Naive B cell (primary cell): ENCODE measurements around the gene ENKUR. TPM values are rescaled to one million over a fixed set of nuclear protein-coding genes. Genes with fewer than 3 reads are reported as not detected.
A peak's percentile ranks its signal among the peaks of the same experiment; 100 is the strongest.
"Not testable (repeated sequence)": the region's sequence is repeated elsewhere in the genome, so short reads cannot be mapped to it uniquely, and the experiment has no call there.

Experiments
- ATAC-seq, 2 donors: fragments of 150-1000 bp; cut with Tn5 transposase; 2 replicates each; pipeline ENCODE4 v1.10.0; 2021; ENCODE audit warnings: low read depth in 2 of 2, mild to moderate bottlenecking in 2 of 2, moderate library complexity in 2 of 2
- DNase-seq: peaks from one replicate; pipeline ENCODE4 v3.0.0; 2022
- H3K27ac Mint-ChIP-seq, 6 donors: one replicate each; pipeline ENCODE4 v1.8.0; 2020 to 2022; ENCODE audit warnings: mild to moderate bottlenecking in 6 of 6, mixed read lengths in 6 of 6, moderate library complexity in 5 of 6, inconsistent platforms in 2 of 6
- H3K27me3 Mint-ChIP-seq, 3 donors: one replicate each; pipeline ENCODE4 v1.8.0; 2021 to 2022; ENCODE audit warnings: mixed read lengths in 3 of 3, mild to moderate bottlenecking in 1 of 3
- H3K36me3 Mint-ChIP-seq, 2 donors: one replicate each; pipeline ENCODE4 v1.8.0; 2020 to 2022; ENCODE audit warnings: mixed read lengths in 2 of 2, inconsistent platforms in 1 of 2, mild to moderate bottlenecking in 1 of 2
- H3K4me1 Mint-ChIP-seq, 3 donors: one replicate each; pipeline ENCODE4 v1.8.0; 2020 to 2022; ENCODE audit warnings: mixed read lengths in 3 of 3, inconsistent platforms in 1 of 3, mild to moderate bottlenecking in 1 of 3, moderate library complexity in 1 of 3
- H3K4me3 Mint-ChIP-seq, 8 donors: one replicate each; pipeline ENCODE4 v1.8.0; 2020 to 2022; ENCODE audit warnings: mild to moderate bottlenecking in 8 of 8, mixed read lengths in 8 of 8, moderate library complexity in 8 of 8, inconsistent platforms in 2 of 8
- H3K9me3 Mint-ChIP-seq, 7 donors: one replicate each; pipeline ENCODE4 v1.8.0; 2020 to 2022; ENCODE audit warnings: mixed read lengths in 7 of 7, mild to moderate bottlenecking in 5 of 7, inconsistent platforms in 2 of 7, moderate library complexity in 1 of 7
- polyA plus RNA-seq, 6 donors: library from polyadenylated mRNA; unstranded; fragments of 300-500 nt; fragmentation: Illumina TruSeq; gene quantifications; one replicate each; pipeline ENCODE4 v1.2.3, GENCODE V29; 2021; ENCODE audit warnings: low read depth in 6 of 6

ENKUR gene
- polyA plus RNA-seq, 6 donors from 2014 or later, result 0.61 to 3.1 (median 0.70) TPM; not detected in 2

- no peak for DNase-seq
- no peaks in the 10 kb centered on the region for H3K4me1 Mint-ChIP-seq
- H3K4me3 Mint-ChIP-seq, result no peak overlapping the region
- peaks cover 3 to 25% (median 20%) of the 10 kb centered on the region in 3 donors for H3K27me3 Mint-ChIP-seq
- no peak overlapping the region for H3K27ac Mint-ChIP-seq
- no peak for ATAC-seq
- H3K36me3 Mint-ChIP-seq, result no peaks in the 10 kb centered on the region
- H3K9me3 Mint-ChIP-seq, result peaks cover 0 to 5% (median 0%) of the 10 kb centered on the region in 7 donors
Measured at GRCh38 chr10:24983130-24983529, 32.8 kb downstream of the ENKUR start.

GRCh38 chr10:24982319-24983112, 33.4 kb downstream of the ENKUR start:
- H3K4me3 Mint-ChIP-seq, result no peak overlapping the region
- DNase-seq (no peak), ATAC-seq (no peak)
- H3K27ac Mint-ChIP-seq, result peak overlapping the region in 1 of 6 donors; percentile 21
- H3K4me1 Mint-ChIP-seq, result no peaks in the 10 kb centered on the region
- no peaks in the 10 kb centered on the region for H3K36me3 Mint-ChIP-seq
- H3K27me3 Mint-ChIP-seq, result peaks cover under 1 to 25% (median 20%) of the 10 kb centered on the region in 3 donors
- H3K9me3 Mint-ChIP-seq, result peaks cover 0 to 5% (median 0%) of the 10 kb centered on the region in 7 donors

- peaks cover under 1 to 24% (median 20%) of the 10 kb centered on the region in 3 donors for H3K27me3 Mint-ChIP-seq
- H3K9me3 Mint-ChIP-seq, result peaks cover 0 to 5% (median 0%) of the 10 kb centered on the region in 7 donors
- no peak overlapping the region for H3K4me3 Mint-ChIP-seq
- ATAC-seq (no peak), DNase-seq (no peak)
- H3K4me1 Mint-ChIP-seq, result no peaks in the 10 kb centered on the region
- H3K27ac Mint-ChIP-seq, result no peak overlapping the region
- no peaks in the 10 kb centered on the region for H3K36me3 Mint-ChIP-seq
Measured at GRCh38 chr10:24981161-24981710, 34.7 kb downstream of the ENKUR start.

- Mint-ChIP-seq H3K9me3 (peaks cover 0 to 9% (median 0%) of the 10 kb centered on the region in 7 donors), H3K27me3 (peaks cover 13 to 33% (median 28%) of the 10 kb centered on the region in 3 donors), H3K4me1 (no peaks in the 10 kb centered on the region), H3K36me3 (no peaks in the 10 kb centered on the region), H3K4me3 (no peak overlapping the region), H3K27ac (no peak overlapping the region)
- no peak for ATAC-seq
- no peak for DNase-seq
Measured at GRCh38 chr10:24979685-24980084, 36.3 kb downstream of the ENKUR start.

- no peak for ATAC-seq
- DNase-seq, result no peak
- H3K27ac Mint-ChIP-seq, result peak overlapping the region in 1 of 6 donors; percentile 49
- H3K36me3 Mint-ChIP-seq, result no peaks in the 10 kb centered on the region
- H3K4me1 Mint-ChIP-seq, result peaks cover 0 to 4% (median 0%) of the 10 kb centered on the region in 3 donors
- H3K9me3 Mint-ChIP-seq, result peaks cover 0 to 5% (median 0%) of the 10 kb centered on the region in 7 donors
- no peak overlapping the region for H3K4me3 Mint-ChIP-seq
- peaks cover 13 to 22% (median 19%) of the 10 kb centered on the region in 3 donors for H3K27me3 Mint-ChIP-seq
Measured at GRCh38 chr10:24974976-24975375, 41.0 kb downstream of the ENKUR start.

GRCh38 chr10:24973163-24973562, 42.8 kb downstream of the ENKUR start:
- H3K36me3 Mint-ChIP-seq, result no peaks in the 10 kb centered on the region
- H3K27ac Mint-ChIP-seq, result peak overlapping the region in 1 of 6 donors; percentile 49
- peaks cover 0 to 8% (median 0%) of the 10 kb centered on the region in 3 donors for H3K4me1 Mint-ChIP-seq

GRCh38 chr10:24971374-24971773, 44.6 kb downstream of the ENKUR start:
- DNase-seq (no peak), ATAC-seq (no peak)
- peaks cover 0 to 4% (median 0%) of the 10 kb centered on the region in 7 donors for H3K9me3 Mint-ChIP-seq
- no peak overlapping the region for H3K4me3 Mint-ChIP-seq
- no peak overlapping the region for H3K27ac Mint-ChIP-seq
- no peaks in the 10 kb centered on the region for H3K36me3 Mint-ChIP-seq
- H3K27me3 Mint-ChIP-seq, result peaks cover 19 to 31% (median 27%) of the 10 kb centered on the region in 3 donors
- H3K4me1 Mint-ChIP-seq, result peaks cover 0 to 8% (median 0%) of the 10 kb centered on the region in 3 donors

More at GRCh38 chr10:24973163-24973562, 42.8 kb downstream of the ENKUR start:
- peaks cover 13 to 23% (median 20%) of the 10 kb centered on the region in 3 donors for H3K27me3 Mint-ChIP-seq
- H3K9me3 Mint-ChIP-seq, result peaks cover 0 to 4% (median 0%) of the 10 kb centered on the region in 7 donors
- DNase-seq (no peak), ATAC-seq (no peak)
- H3K4me3 Mint-ChIP-seq, result no peak overlapping the region

- H3K27me3 Mint-ChIP-seq, result peaks cover 10 to 18% (median 17%) of the 10 kb centered on the region in 3 donors
- no peak for ATAC-seq
- no peaks in the 10 kb centered on the region for H3K36me3 Mint-ChIP-seq
- no peak overlapping the region for H3K4me3 Mint-ChIP-seq
- no peak for DNase-seq
- no peak overlapping the region for H3K27ac Mint-ChIP-seq
- peaks cover 0 to 8% (median 0%) of the 10 kb centered on the region in 3 donors for H3K4me1 Mint-ChIP-seq
- peaks cover 0 to 1% (median 0%) of the 10 kb centered on the region in 7 donors for H3K9me3 Mint-ChIP-seq
Measured at GRCh38 chr10:24969841-24970281, 46.1 kb downstream of the ENKUR start.

- not testable (repeated sequence) for DNase-seq, H3K27ac Mint-ChIP-seq, H3K9me3 Mint-ChIP-seq, H3K4me3 Mint-ChIP-seq, H3K4me1 Mint-ChIP-seq, H3K36me3 Mint-ChIP-seq, ATAC-seq
- peaks cover 10 to 18% (median 17%) of the 10 kb centered on the region in 3 donors for H3K27me3 Mint-ChIP-seq
Measured at GRCh38 chr10:24968951-24969350, 47.0 kb downstream of the ENKUR start.

GRCh38 chr10:24968349-24968748, 47.6 kb downstream of the ENKUR start:
- DNase-seq, result no peak
- Mint-ChIP-seq H3K4me1 (peaks cover 0 to 8% (median 0%) of the 10 kb centered on the region in 3 donors), H3K27ac (no peak overlapping the region), H3K36me3 (no peaks in the 10 kb centered on the region), H3K27me3 (peaks cover 10 to 18% (median 17%) of the 10 kb centered on the region in 3 donors), H3K4me3 (no peak overlapping the region), H3K9me3 (peaks cover 0 to 1% (median 0%) of the 10 kb centered on the region in 7 donors)
- ATAC-seq, result no peak

- peaks cover 14 to 18% (median 17%) of the 10 kb centered on the region in 3 donors for H3K27me3 Mint-ChIP-seq
- H3K27ac Mint-ChIP-seq, result no peak overlapping the region
- H3K9me3 Mint-ChIP-seq, result peaks cover 0 to 1% (median 0%) of the 10 kb centered on the region in 7 donors
- DNase-seq (no peak), ATAC-seq (no peak)
- no peak overlapping the region for H3K4me3 Mint-ChIP-seq
- H3K4me1 Mint-ChIP-seq, result peaks cover 0 to 8% (median 0%) of the 10 kb centered on the region in 3 donors
- H3K36me3 Mint-ChIP-seq, result no peaks in the 10 kb centered on the region
Measured at GRCh38 chr10:24966962-24967481, 48.9 kb downstream of the ENKUR start.

- Mint-ChIP-seq H3K27ac (peak overlapping the region in 1 of 6 donors; percentile 56), H3K36me3 (no peaks in the 10 kb centered on the region), H3K27me3 (peaks cover 12 to 20% (median 20%) of the 10 kb centered on the region in 3 donors), H3K9me3 (peaks cover 0 to 1% (median 0%) of the 10 kb centered on the region in 7 donors), H3K4me3 (no peak overlapping the region), H3K4me1 (peaks cover 0 to 4% (median 0%) of the 10 kb centered on the region in 3 donors)
- ATAC-seq, result no peak
- no peak for DNase-seq
Measured at GRCh38 chr10:24965051-24965450, 50.9 kb downstream of the ENKUR start.

GRCh38 chr10:24963521-24964041, 52.4 kb downstream of the ENKUR start:
- H3K9me3 Mint-ChIP-seq, result peaks cover 0 to 1% (median 0%) of the 10 kb centered on the region in 7 donors
- DNase-seq, result no peak
- H3K27ac Mint-ChIP-seq, result no peak overlapping the region
- no peaks in the 10 kb centered on the region for H3K4me1 Mint-ChIP-seq
- H3K36me3 Mint-ChIP-seq, result no peaks in the 10 kb centered on the region
- peaks cover 15 to 22% (median 21%) of the 10 kb centered on the region in 3 donors for H3K27me3 Mint-ChIP-seq
- no peak overlapping the region for H3K4me3 Mint-ChIP-seq
- ATAC-seq, result no peak
